CD4-positive, alpha-beta T cell treated with Interleukin-15 for 1 hour (primary cell): ENCODE measurements around the gene ADAMTS1.
A peak's percentile ranks its signal among the peaks of the same experiment; 100 is the strongest.

Source experiments
- DNase-seq: peaks from one replicate; pipeline ENCODE4 v3.0.0-alpha.2; 2020

ADAMTS1 gene

DNA sequence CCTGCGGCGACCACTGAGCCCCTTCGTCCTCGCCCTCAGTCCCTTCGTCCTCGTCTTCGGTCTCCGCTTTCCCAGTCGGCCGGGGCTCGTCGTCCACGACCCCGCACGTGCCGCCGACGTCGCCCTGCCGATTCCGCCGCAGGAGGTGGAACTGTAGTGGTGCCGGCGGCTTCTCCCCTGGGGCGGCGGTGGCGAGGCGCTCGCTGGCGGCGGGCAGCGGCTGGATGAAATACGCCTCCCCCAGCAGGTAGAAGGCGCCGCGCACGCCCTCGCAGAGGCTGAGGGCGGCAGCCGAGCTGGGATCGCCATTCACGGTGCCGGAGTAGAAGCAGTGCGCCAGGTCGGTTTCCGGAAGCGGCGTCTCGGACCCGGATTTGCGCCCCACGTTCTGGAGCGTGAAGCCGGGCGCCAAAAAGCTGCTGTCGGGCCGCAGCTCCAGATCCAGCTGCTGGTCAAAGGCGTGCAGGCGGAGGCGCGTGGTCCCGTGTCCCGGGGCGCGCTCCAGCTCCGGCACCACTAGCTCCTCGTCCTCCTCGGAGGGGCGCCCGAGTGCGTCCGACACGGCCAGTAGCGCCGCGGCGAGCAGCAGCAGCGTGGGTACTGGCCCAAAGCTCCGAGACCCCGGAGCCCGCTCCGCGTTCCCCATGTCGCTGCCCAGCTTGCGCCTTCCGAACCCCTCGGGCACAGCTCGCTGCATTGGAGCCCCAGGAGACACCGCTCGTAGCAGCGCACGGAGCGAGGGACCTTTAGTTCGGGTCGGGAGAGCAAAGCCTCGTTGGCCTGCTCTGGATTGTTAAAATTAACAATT, 747 bp downstream of the ADAMTS1 start:
- no peak for DNase-seq

DNA sequence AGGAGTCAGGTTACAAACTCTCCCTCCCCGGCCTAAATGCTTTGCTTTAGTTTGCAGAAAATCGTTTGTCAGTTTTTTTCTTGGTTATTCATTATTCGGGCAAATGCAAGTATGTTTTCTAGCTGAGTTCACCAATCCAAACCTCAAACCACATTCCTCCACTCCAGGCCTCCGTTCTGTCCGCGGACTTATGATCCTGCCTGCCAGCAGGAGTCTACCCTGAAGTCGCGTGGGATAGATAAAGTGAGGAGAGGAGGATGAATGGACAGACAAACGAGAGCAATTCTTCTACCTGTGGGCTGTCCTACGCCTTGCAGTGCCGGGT, 1.3 kb downstream of the ADAMTS1 start:
- DNase-seq = no peak

DNA sequence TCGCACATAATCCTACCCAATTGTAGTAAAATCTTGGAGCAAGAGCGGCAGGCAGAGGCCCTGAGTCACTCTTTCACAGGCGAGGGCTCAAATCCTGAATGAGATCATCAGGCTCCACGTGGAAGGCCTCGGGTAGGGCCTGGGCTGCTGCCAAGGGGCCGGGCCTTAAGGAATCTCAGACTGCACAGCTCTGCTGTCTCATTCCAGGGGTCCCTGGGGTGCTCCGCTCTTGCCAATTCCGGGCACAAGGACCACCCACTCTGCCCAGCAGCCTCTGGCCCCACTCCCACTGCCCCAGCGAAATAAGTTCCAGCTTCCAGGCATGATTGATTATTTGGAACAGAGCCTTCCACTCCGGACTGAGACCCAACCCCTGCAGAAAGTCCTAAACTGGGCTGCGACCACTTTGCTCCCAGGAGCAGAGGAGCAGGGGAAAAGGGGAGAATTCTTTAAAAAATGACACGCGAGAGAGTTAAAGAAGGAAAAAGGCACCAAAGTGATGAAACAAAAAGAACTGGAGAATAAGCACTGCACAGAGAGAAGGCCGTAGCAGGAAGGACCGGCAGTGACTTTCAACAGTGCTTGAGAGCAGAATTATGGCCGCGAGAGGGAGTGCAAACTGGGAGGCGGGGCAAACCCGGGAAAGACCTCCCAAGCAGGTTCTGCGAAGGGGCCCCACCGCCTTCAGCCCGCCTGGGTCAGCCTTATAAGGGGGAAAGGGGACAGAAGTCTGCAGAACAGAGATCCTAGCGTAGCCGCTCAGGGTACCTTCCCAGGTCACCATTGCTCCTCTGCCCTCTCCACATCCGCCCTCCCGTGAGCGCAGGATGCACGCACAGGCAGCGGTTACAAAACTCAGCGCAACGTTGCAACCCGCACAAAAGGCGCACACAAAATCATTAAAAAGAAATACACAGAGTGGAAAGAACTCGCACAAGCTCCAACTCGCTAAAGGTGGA, 2.0 kb downstream of the ADAMTS1 start:
- DNase-seq = peak; percentile 51

DNA sequence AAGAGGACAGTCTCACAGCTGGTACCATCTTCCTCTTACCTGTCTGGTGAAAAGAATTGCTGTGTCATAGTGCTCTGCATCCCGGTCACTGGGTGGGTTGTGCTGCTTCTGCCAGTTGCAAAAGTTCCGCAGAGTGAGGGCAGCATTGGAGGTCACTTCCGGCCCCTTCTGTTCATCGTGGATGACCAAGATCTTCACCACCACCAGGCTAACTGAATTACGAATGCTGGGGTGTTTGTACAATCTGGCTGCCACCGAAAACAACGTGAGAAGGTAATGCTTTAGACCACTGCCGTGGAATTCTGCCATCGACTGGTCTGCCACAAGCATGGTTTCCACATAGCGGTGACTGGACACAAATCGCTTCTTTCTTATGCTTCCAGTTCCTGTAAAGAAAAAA, 2.9 kb downstream of the ADAMTS1 start:
- DNase-seq = no peak

DNA sequence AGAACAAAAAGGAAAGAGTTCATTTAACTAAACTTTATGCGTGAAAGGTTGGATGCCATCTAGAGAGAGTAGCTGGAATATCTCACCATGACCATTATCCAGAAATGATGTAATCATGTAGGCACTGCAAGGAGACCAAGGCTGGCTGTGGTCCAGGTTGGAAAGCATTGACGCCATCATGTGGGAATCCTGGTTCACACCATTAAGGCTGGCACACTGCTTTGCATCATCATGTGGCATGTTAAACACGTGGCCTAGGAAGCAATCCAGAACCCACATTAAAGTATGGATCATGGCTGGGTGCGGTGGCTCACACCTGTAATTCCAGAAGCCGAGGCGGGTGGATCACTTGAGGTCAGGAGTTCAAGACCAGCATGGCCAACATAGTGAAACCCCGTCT, 4.3 kb downstream of the ADAMTS1 start:
- DNase-seq = no peak

- no peak for DNase-seq
Measured at GRCh38 chr21:26840201-26840600, 5.0 kb downstream of the ADAMTS1 start.

GRCh38 chr21:26837539-26837938, 7.7 kb downstream of the ADAMTS1 start:
- DNase-seq = no peak

- DNase-seq = no peak
Measured at GRCh38 chr21:26836528-26836927, 8.7 kb downstream of the ADAMTS1 start.

GRCh38 chr21:26835714-26836265, 9.4 kb downstream of the ADAMTS1 start:
- DNase-seq = no peak

DNA sequence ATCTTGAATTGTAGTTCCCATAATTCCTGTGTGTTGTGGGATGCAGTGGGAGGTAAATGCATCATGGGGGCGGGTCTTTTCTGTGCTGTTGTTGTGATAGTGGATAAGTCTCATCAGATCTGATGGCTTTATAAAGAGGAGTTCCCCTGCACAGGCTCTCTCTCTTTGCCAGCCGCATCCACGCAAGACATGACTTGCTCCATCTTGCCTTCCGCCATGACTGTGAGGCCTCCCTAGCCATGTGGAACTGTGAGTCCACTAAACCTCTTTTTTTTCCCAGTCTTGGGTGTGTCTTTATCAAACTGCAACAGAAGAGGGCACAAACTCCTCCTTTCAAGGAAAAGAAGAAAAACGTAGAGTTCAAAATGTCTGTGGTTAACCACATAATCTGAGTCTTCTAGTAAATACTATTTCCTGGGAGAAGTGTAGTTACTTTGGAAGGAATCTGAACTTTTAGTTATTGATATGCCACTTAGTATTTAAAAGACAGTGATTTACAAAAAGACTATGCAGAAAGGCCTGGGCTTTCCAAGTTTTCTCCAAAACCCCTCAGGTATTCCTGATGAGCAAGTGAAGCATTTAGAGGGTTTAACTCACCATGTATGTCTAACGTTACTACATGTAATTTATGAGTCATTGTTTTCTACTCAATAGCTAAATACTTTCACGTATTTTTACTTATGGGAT, 10.0 kb downstream of the ADAMTS1 start:
- DNase-seq = no peak

DNA sequence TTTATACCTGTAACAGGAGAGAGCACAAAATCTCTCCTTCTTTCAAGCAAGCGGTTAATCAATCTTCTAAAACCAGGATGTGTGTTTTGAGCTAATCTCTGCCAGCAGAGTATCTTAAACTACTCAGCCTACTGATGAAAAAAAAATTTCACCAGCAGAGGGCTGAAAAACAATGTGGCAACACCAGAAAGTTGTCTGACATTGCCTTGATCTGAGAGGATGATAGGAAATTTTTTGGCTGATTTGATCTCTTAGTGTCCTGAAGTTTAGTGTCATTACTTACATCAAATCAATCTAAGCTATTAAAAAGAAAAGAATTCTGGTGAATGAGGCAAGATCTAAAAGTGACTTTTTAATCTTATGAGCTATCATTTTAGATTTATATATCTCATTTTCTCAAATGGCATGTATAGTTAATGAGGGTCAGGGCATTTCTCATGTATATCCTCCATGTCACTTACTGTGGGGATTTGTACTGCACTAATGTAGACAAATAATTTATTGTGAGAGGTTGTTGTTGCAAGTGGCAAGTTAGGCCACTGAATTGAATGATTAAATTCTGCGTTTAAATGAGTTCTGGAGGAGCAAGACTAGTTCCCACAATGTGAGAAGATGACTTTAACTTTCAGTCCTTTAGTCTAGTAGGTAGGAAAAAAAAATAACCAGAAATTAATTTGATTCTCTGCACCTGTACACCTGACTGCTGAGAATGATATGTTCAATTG, 10.9 kb downstream of the ADAMTS1 start:
- no peak for DNase-seq

- DNase-seq = no peak
Measured at GRCh38 chr21:26833460-26833939, 11.7 kb downstream of the ADAMTS1 start.

GRCh38 chr21:26833011-26833410, 12.2 kb downstream of the ADAMTS1 start:
- no peak for DNase-seq

GRCh38 chr21:26832546-26832945, 12.7 kb downstream of the ADAMTS1 start:
- no peak for DNase-seq

GRCh38 chr21:26826801-26827200, 18.4 kb downstream of the ADAMTS1 start:
- no peak for DNase-seq

GRCh38 chr21:26820509-26820908, 24.7 kb downstream of the ADAMTS1 start:
- no peak for DNase-seq

GRCh38 chr21:26819740-26820324, 25.4 kb downstream of the ADAMTS1 start:
- no peak for DNase-seq

- DNase-seq = no peak
Measured at GRCh38 chr21:26818906-26819305, 26.3 kb downstream of the ADAMTS1 start.

DNA sequence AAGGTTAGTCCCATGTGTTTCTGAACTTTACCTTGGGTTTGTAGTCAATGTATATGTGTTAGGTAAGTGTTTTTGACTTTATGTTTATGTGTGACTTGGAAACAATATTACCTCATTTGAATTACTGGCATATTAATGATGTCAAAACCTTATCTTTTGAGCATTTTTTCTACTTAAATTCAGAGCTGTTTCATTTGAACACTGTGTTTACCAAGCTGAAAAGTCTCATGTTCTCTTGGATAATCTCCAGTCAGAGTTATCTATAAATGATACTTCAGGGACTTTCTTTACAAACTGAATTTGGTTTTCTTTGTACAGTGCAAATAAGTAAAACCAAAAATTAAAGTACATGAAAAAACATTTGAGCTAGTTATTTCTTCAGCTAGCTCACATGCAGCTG, 30.0 kb downstream of the ADAMTS1 start:
- DNase-seq = no peak

DNA sequence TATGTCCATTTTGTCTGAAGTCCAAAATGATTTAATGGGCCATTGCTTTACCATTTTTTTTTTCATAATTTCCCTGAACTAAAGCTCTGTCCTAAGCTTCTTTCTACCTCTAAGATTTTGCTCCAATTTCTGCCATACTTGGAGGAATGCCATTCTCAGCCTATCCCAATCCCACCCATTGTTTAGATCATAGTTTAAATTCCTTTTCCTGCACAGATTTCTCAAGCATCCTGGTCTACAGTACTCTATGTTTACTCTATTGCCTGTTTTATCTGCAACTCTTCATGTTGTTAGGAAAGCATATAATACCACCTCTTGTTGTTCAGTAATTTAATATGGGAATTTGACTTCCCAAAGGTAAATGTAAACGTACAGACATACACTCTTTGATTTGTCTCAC, 30.8 kb downstream of the ADAMTS1 start:
- DNase-seq = no peak

- DNase-seq = no peak
Measured at GRCh38 chr21:26813426-26813998, 31.7 kb downstream of the ADAMTS1 start.

- no peak for DNase-seq
Measured at GRCh38 chr21:26812173-26812572, 33.0 kb downstream of the ADAMTS1 start.
